Stimulated activated CD8-positive, alpha-beta memory T cell treated with anti-CD3 and anti-CD28 coated beads, Interleukin-4, amount 100 ng/mL, for 1 hour (primary cell): ENCODE measurements around the gene PLEKHO2.

ENCODE experiments used
- DNase-seq, 2 donors: peaks; one replicate each; pipeline ENCODE4 v3.0.0-alpha.2; 2020; ENCODE audit warnings: low read depth in 2 of 2, low spot score in 1 of 2

PLEKHO2 gene

DNA sequence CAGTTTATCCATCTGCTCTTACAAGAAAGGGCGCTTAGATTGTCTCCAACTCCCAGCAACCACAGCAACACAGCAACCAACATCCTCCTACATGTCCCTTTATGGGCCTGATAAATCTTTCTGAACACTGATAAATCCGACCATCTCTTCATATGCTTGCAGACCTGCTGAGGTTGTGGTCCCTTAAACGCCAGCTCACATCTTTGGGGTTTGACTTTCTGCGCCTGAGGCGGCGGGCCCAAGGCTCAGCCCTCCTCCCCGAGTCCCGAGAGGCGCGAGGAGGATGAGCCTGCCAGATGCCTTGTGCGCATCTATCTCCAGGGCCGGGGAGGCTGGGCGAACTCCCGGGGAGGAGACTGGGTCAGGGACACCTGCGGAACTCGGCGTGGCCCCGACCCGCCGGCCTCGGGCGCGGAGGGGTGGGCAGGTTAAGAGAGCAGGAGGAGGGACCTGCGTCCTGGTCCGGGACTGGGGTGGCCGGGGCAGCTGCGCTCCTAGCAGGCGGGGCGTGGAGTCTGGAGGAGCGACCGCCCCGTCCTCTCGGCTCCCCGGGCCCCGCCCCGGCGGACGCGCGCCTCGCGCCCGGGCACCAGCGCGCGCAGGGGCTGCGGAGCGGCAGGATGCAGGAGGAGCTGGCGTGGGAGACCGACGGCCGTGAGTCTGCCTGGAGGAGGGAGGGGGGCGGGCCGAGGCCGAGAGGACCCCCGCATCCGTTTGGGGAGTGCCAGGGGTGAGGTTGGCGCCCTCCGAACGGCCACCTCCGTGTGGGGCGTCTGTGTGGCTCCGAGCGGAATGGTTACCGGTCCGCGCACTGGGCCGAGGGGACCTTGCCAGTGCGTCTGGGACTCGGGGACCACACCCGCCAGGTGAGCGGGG, 69.8 kb downstream of the PLEKHO2 start, which contains the start of gene ANKDD1A:
TSS of gene ANKDD1A (plus strand) at position 592 of the 876 bp plus-strand sequence. CDS start at position 621, 29 bp downstream.
- no peak for DNase-seq

DNA sequence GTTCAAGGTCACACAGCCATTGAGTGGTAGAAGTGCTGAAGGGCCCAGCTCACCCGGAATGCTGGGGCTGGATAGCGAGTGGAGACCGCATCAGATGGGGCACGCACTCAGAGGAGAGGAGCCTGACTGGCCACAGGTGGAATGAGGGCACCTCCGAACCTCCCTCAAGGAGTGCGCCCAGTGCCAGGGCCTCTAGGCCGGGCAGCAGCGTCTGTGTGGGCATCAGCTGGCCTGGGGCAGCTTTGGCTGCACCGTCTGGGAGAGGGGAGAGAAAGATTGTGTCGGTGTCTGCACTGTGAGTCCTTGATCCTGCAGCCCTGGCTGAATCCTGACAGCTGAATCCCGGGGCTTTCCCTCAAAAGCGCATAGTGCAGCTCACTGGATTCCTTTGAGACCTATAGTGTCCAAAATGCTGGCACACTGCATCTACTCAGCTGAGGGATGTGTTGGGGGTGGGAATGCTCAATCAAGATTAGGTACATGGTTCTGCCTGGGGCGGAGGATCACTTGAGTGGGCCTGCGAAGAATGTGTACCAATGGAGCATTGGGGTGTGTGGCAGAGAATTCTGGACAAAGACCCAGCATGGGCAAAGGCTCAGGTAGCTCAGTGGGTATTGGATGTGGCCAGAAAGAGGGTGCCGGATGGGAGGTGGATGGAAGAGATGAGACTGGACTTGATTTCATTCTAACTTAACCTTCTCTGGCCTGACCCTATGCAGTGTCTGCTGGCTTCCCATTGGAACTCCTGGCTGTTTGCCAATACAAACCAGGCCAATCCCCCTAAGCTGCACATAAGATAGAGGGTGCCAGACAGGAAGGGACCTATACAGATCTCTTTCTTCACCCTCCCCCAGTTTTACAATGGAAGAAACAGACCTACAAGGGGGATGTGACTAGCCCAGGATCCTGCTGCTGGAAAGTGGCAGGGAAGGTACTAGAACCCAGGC, 70.9 kb downstream of the PLEKHO2 start:
- DNase-seq, result no peak

- no peak for DNase-seq
Measured at GRCh38 chr15:64915518-64916227, 74.0 kb downstream of the PLEKHO2 start.

- no peak for DNase-seq
Measured at GRCh38 chr15:64916365-64916764, 74.7 kb downstream of the PLEKHO2 start.

DNA sequence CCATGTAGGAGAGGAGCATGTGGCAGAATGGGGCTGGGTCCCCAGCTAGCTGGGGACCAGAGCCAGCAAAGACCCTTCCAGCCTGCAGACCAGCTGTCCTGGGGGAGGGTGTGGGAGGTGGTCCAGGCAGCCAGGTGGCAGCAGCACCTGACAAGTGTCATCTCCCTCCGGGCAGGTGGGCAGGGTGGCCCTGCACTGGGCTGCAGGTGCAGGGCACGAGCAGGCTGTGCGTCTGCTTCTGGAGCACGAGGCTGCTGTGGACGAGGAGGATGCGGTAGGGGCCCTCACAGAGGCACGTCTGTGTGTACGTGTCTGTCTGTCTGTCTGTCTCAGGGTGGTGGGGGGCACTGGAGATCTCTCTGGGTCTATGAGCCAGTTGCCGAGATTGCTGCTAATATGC, 75.5 kb downstream of the PLEKHO2 start:
- DNase-seq, result no peak
